ENCODE measurements around the gene TMA16. TPM values are rescaled to one million over a fixed set of nuclear protein-coding genes. Genes with fewer than 3 reads are reported as not detected.

Gene TMA16
- total RNA-seq, 1 donor from 2014 or later, result 81.3 TPM

Other genes with a start within 250 kb of the TMA16 start
- not detected in 2 replicates for gene NPY1R, start 162.1 kb upstream of the TMA16 start, total RNA-seq
- not detected in 2 replicates for gene NPY5R, start 150.8 kb upstream of the TMA16 start, total RNA-seq
- not detected in 2 replicates for gene TKTL2, start 20.9 kb upstream of the TMA16 start, total RNA-seq

All from activated T-helper 2 cell treated with anti-CD3 and anti-CD28 coated beads, Interferon-gamma antibody, Interleukin-2, Interleukin-4, amounts not matched to agents 10 μg/mL and 5 μg/mL and 100 μg/mL, durations not matched to agents 14 hours and 24 hours and 36 hours (primary cell).